BJ (cell line): ENCODE results near the gene KCNH3. TPM values are rescaled to one million over a fixed set of nuclear protein-coding genes. Genes with fewer than 3 reads are reported as not detected.

ENCODE experiments used
- CTCF ChIA-PET: fragments of 350-600 bp; formaldehyde crosslinking; extraction: SDS; loops from one replicate; lab custom pipeline; 2021; ENCODE audit warnings: antibody characterized with exemption, inconsistent platforms; lab: Yijun Ruan, JAX
- POLR2A ChIA-PET: fragments of 300-600 bp; sonication (Branson Sonifier 250); formaldehyde crosslinking; extraction: SDS; loops from one replicate; lab custom pipeline; 2021; ENCODE audit warnings: antibody characterized with exemption; lab: Charles Lee
- DNase-seq: peaks from one replicate; pipeline ENCODE4 v3.0.0-alpha.2; 2011; ENCODE audit warnings: low read depth
- H3K27me3 ChIP-seq: 2 replicates; pipeline ENCODE4 v1.6.0; 2011; ENCODE audit warnings: low read length; ENCODE audit not compliant: control insufficient read depth, insufficient read depth
- H3K36me3 ChIP-seq: 2 replicates; pipeline ENCODE4 v1.5.1; 2011; ENCODE audit warnings: low read length; ENCODE audit not compliant: control insufficient read depth, insufficient read depth
- H3K4me3 ChIP-seq: 2 replicates; pipeline ENCODE4 v1.5.1; 2011; ENCODE audit warnings: low read depth, mild to moderate bottlenecking, control low read depth, low read length
- CTCF ChIP-seq: IDR thresholded peaks from 2 replicates; pipeline ENCODE4 v1.5.1; 2011; ENCODE audit warnings: low read depth, mild to moderate bottlenecking, control low read depth, inconsistent platforms, low read length, moderate library complexity; ENCODE audit not compliant: insufficient read depth
- polyA plus RNA-seq: library from polyadenylated mRNA; depleted of rRNA; stranded (reverse); fragments of >200 nt; gene quantifications from 2 replicates; pipeline ENCODE4 v1.2.3, GENCODE V29; 2011

The KCNH3 gene
- polyA plus RNA-seq, 1 experiment, result 0.02 TPM

GRCh38 chr12:49525942-49526341 lies 12.9 kb upstream of the KCNH3 start:
- no peak for DNase-seq
- POLR2A ChIA-PET, result no interaction called here
- no peaks in the 10 kb centered on the region for H3K27me3 ChIP-seq
- CTCF ChIA-PET, result interaction anchor here (1.0 to 2.0 kb wide), 5 partner anchors 11 to 178 kb away, joined by 3 to 6 read pairs (median 4); partner anchors contain the start of gene DNAJC22
- peaks cover 8% of the 10 kb centered on the region for H3K36me3 ChIP-seq
- H3K4me3 ChIP-seq, result no peak overlapping the region
- TF ChIP-seq CTCF, result no peak

- no peak overlapping the region for H3K4me3 ChIP-seq
- no peak for TF ChIP-seq CTCF
- ChIA-PET CTCF (interaction anchor here (0.7 to 2.0 kb wide), 5 partner anchors 12 to 191 kb away, joined by 3 to 5 read pairs (median 4); no protein-coding TSS in a partner anchor), POLR2A (no interaction called here)
- H3K36me3 ChIP-seq, result peaks cover 8% of the 10 kb centered on the region
- no peak for DNase-seq
- no peaks in the 10 kb centered on the region for H3K27me3 ChIP-seq
Measured at GRCh38 chr12:49527361-49528130, 11.3 kb upstream of the KCNH3 start.

GRCh38 chr12:49529414-49529813 lies 9.4 kb upstream of the KCNH3 start:
- ChIA-PET CTCF (interaction anchor here (0.7 to 1.0 kb wide), 3 partner anchors 181 to 587 kb away, joined by 3 to 5 read pairs (median 4); no protein-coding TSS in a partner anchor), POLR2A (interaction anchor here (0.6 kb wide), 1 partner anchor 96 kb away, joined by 4 read pairs; no protein-coding TSS in a partner anchor)
- peaks cover 6% of the 10 kb centered on the region for H3K36me3 ChIP-seq
- no peaks in the 10 kb centered on the region for H3K27me3 ChIP-seq
- TF ChIP-seq CTCF, result no peak
- no peak for DNase-seq
- no peak overlapping the region for H3K4me3 ChIP-seq

- CTCF ChIA-PET, result interaction anchor here (1.0 to 3.1 kb wide), 2 partner anchors 18 to 165 kb away, joined by 3 to 14 read pairs; no protein-coding TSS in a partner anchor
Measured at GRCh38 chr12:49531745-49532144, 7.1 kb upstream of the KCNH3 start.

More at GRCh38 chr12:49531745-49532144, 7.1 kb upstream of the KCNH3 start:
- no peaks in the 10 kb centered on the region for H3K27me3 ChIP-seq
- POLR2A ChIA-PET, result no interaction called here
- no peak overlapping the region for H3K4me3 ChIP-seq
- no peak for TF ChIP-seq CTCF
- no peaks in the 10 kb centered on the region; the same call in 1 of the 2 replicates for H3K36me3 ChIP-seq
- DNase-seq, result no peak
